Activated naive CD4-positive, alpha-beta T cell treated with anti-CD3 and anti-CD28 coated beads, Interleukin-2, amount 10 ng/mL, durations not matched to agents 7 days and 5 days (primary cell): Measurements from ENCODE around the gene ARHGAP35.
A peak's percentile ranks its signal among the peaks of the same experiment; 100 is the strongest.
"Not testable (repeated sequence)": the region's sequence is repeated elsewhere in the genome, so short reads cannot be mapped to it uniquely, and the experiment has no call there.

ENCODE experiments used
- CTCF ChIA-PET: fragments of 350-600 bp; sonication (Branson Sonifier 250); formaldehyde crosslinking; loops from one replicate; lab custom pipeline; 2021; ENCODE audit warnings: antibody characterized with exemption; lab: Charles Lee
- DNase-seq: peaks from one replicate; pipeline ENCODE4 v3.0.0-alpha.2; 2020
- H3K27ac Mint-ChIP-seq: one replicate; pipeline ENCODE4 v1.8.0; 2021; ENCODE audit warnings: mild to moderate bottlenecking, moderate library complexity, mixed read lengths
- H3K27me3 Mint-ChIP-seq: one replicate; pipeline ENCODE4 v1.8.0; 2021; ENCODE audit warnings: mild to moderate bottlenecking, mixed read lengths
- H3K36me3 Mint-ChIP-seq: one replicate; pipeline ENCODE4 v1.8.0; 2021; ENCODE audit warnings: mixed read lengths
- H3K4me1 Mint-ChIP-seq: one replicate; pipeline ENCODE4 v1.8.0; 2021; ENCODE audit warnings: mixed read lengths
- H3K4me3 Mint-ChIP-seq: one replicate; pipeline ENCODE4 v1.8.0; 2021; ENCODE audit warnings: mild to moderate bottlenecking, moderate library complexity, mixed read lengths
- H3K9me3 Mint-ChIP-seq: one replicate; pipeline ENCODE4 v1.8.0; 2021; ENCODE audit warnings: mixed read lengths

Gene ARHGAP35

GRCh38 chr19:46860846-46861690 is at the start of gene ARHGAP35:
TSS of gene ARHGAP35 (plus strand) at chr19:46860997. CDS start at chr19:46918676, 57,679 bp downstream.
- H3K9me3 Mint-ChIP-seq, result peaks cover 1% of the 10 kb centered on the region
- H3K4me1 Mint-ChIP-seq, result peaks cover 20% of the 10 kb centered on the region
- peak within 1 kb of the TSS; percentile 79 for H3K4me3 Mint-ChIP-seq
- CTCF ChIA-PET, result interaction anchor here (1.2 to 2.4 kb wide), 3 partner anchors 20 to 152 kb away, joined by 3 to 11 read pairs (median 4); no protein-coding TSS in a partner anchor
- peak; percentile 85 for DNase-seq
- H3K27ac Mint-ChIP-seq, result peak within 1 kb of the TSS; percentile 92
- peaks cover 8% of the 10 kb centered on the region for H3K36me3 Mint-ChIP-seq
- peaks cover 2% of the 10 kb centered on the region for H3K27me3 Mint-ChIP-seq

GRCh38 chr19:46812977-46813838 is 47.6 kb upstream of the ARHGAP35 start:
- peaks cover 26% of the 10 kb centered on the region for H3K27me3 Mint-ChIP-seq
- H3K9me3 Mint-ChIP-seq, result no peaks in the 10 kb centered on the region
- H3K4me1 Mint-ChIP-seq, result no peaks in the 10 kb centered on the region
- H3K36me3 Mint-ChIP-seq, result no peaks in the 10 kb centered on the region
- no peak overlapping the region for H3K4me3 Mint-ChIP-seq
- no peak for DNase-seq
- H3K27ac Mint-ChIP-seq, result no peak overlapping the region
- CTCF ChIA-PET, result no interaction called here

GRCh38 chr19:46813839-46814358 is 46.9 kb upstream of the ARHGAP35 start:
- peaks cover 26% of the 10 kb centered on the region for H3K27me3 Mint-ChIP-seq
- H3K9me3 Mint-ChIP-seq, result no peaks in the 10 kb centered on the region
- DNase-seq, result no peak
- no peak overlapping the region for H3K27ac Mint-ChIP-seq
- CTCF ChIA-PET, result no interaction called here
- peaks cover 2% of the 10 kb centered on the region for H3K4me1 Mint-ChIP-seq
- H3K36me3 Mint-ChIP-seq, result no peaks in the 10 kb centered on the region
- no peak overlapping the region for H3K4me3 Mint-ChIP-seq

- Mint-ChIP-seq H3K4me3 (no peak overlapping the region), H3K27ac (no peak overlapping the region)
These were observed 44.8 kb upstream of the ARHGAP35 start for GRCh38 chr19:46815833-46816627.

GRCh38 chr19:46818812-46819211 is 42.0 kb upstream of the ARHGAP35 start:
- Mint-ChIP-seq H3K27ac (no peak overlapping the region), H3K36me3 (no peaks in the 10 kb centered on the region), H3K27me3 (peaks cover 17% of the 10 kb centered on the region), H3K4me3 (no peak overlapping the region), H3K9me3 (no peaks in the 10 kb centered on the region), H3K4me1 (peaks cover 40% of the 10 kb centered on the region)
- CTCF ChIA-PET, result no interaction called here
- no peak for DNase-seq

More at GRCh38 chr19:46815833-46816627, 44.8 kb upstream of the ARHGAP35 start:
- CTCF ChIA-PET, result no interaction called here
- DNase-seq, result no peak
- Mint-ChIP-seq H3K4me1 (peaks cover 24% of the 10 kb centered on the region), H3K27me3 (peaks cover 26% of the 10 kb centered on the region), H3K9me3 (no peaks in the 10 kb centered on the region), H3K36me3 (no peaks in the 10 kb centered on the region)

- peaks cover 10% of the 10 kb centered on the region for H3K27me3 Mint-ChIP-seq
- CTCF ChIA-PET, result interaction anchor here (0.7 to 4.7 kb wide), 8 partner anchors 16 to 69 kb away, joined by 3 to 32 read pairs (median 8); partner anchors contain the start of gene SLC1A5
- peak; percentile 78 for DNase-seq
- peaks cover 53% of the 10 kb centered on the region for H3K4me1 Mint-ChIP-seq
- H3K9me3 Mint-ChIP-seq, result no peaks in the 10 kb centered on the region
- peak overlapping the region; percentile 90 for H3K27ac Mint-ChIP-seq
- H3K36me3 Mint-ChIP-seq, result no peaks in the 10 kb centered on the region
- H3K4me3 Mint-ChIP-seq, result peak overlapping the region; percentile 54
These were observed 39.0 kb upstream of the ARHGAP35 start for GRCh38 chr19:46821512-46822409.

- Mint-ChIP-seq H3K27ac (peak overlapping the region; percentile 90), H3K4me1 (peaks cover 53% of the 10 kb centered on the region)
- not testable (repeated sequence) for DNase-seq, H3K27me3 Mint-ChIP-seq, H3K36me3 Mint-ChIP-seq, H3K9me3 Mint-ChIP-seq, H3K4me3 Mint-ChIP-seq
- CTCF ChIA-PET, result interaction anchor here (0.7 to 4.7 kb wide), 6 partner anchors 31 to 70 kb away, joined by 4 to 32 read pairs (median 10); partner anchors contain the start of gene SLC1A5
These were observed 38.4 kb upstream of the ARHGAP35 start for GRCh38 chr19:46822410-46822787.

- CTCF ChIA-PET, result interaction anchor here (0.7 to 4.7 kb wide), 4 partner anchors 17 to 168 kb away, joined by 4 to 32 read pairs (median 6); no protein-coding TSS in a partner anchor
- peaks cover 53% of the 10 kb centered on the region for H3K4me1 Mint-ChIP-seq
- peak overlapping the region; percentile 58 for H3K27ac Mint-ChIP-seq
- no peaks in the 10 kb centered on the region for H3K36me3 Mint-ChIP-seq
- no peaks in the 10 kb centered on the region for H3K9me3 Mint-ChIP-seq
- peaks cover 6% of the 10 kb centered on the region for H3K27me3 Mint-ChIP-seq
- no peak for DNase-seq
- no peak overlapping the region for H3K4me3 Mint-ChIP-seq
These were observed 37.7 kb upstream of the ARHGAP35 start for GRCh38 chr19:46823049-46823448.

GRCh38 chr19:46824890-46825730 is 35.7 kb upstream of the ARHGAP35 start:
- Mint-ChIP-seq H3K9me3 (no peaks in the 10 kb centered on the region), H3K27ac (no peak overlapping the region), H3K36me3 (no peaks in the 10 kb centered on the region), H3K4me3 (no peak overlapping the region), H3K27me3 (peaks cover 10% of the 10 kb centered on the region), H3K4me1 (peaks cover 39% of the 10 kb centered on the region)
- DNase-seq, result no peak
- CTCF ChIA-PET, result interaction anchor here (0.7 to 4.7 kb wide), 6 partner anchors 15 to 334 kb away, joined by 3 to 32 read pairs (median 4); no protein-coding TSS in a partner anchor

- no peak for DNase-seq
- H3K4me1 Mint-ChIP-seq, result peaks cover 33% of the 10 kb centered on the region
- CTCF ChIA-PET, result interaction anchor here (1.6 to 2.0 kb wide), 2 partner anchors 15 to 72 kb away, joined by 6 to 9 read pairs; no protein-coding TSS in a partner anchor
- H3K27me3 Mint-ChIP-seq, result peaks cover 10% of the 10 kb centered on the region
- H3K36me3 Mint-ChIP-seq, result no peaks in the 10 kb centered on the region
- no peak overlapping the region for H3K4me3 Mint-ChIP-seq
- H3K27ac Mint-ChIP-seq, result no peak overlapping the region
- H3K9me3 Mint-ChIP-seq, result no peaks in the 10 kb centered on the region
These were observed 35.1 kb upstream of the ARHGAP35 start for GRCh38 chr19:46825731-46826055.

- Mint-ChIP-seq H3K36me3 (no peaks in the 10 kb centered on the region), H3K27me3 (peaks cover 15% of the 10 kb centered on the region), H3K4me1 (peaks cover 14% of the 10 kb centered on the region), H3K9me3 (no peaks in the 10 kb centered on the region), H3K27ac (no peak overlapping the region), H3K4me3 (no peak overlapping the region)
- CTCF ChIA-PET, result interaction anchor here (0.6 to 1.9 kb wide), 3 partner anchors 36 to 75 kb away, joined by 3 to 6 read pairs (median 5); no protein-coding TSS in a partner anchor
- DNase-seq, result no peak
These were observed 32.3 kb upstream of the ARHGAP35 start for GRCh38 chr19:46828484-46828883.

- Mint-ChIP-seq H3K36me3 (no peaks in the 10 kb centered on the region), H3K9me3 (no peaks in the 10 kb centered on the region), H3K4me1 (no peaks in the 10 kb centered on the region), H3K27ac (no peak overlapping the region), H3K4me3 (no peak overlapping the region), H3K27me3 (peaks cover 9% of the 10 kb centered on the region)
- DNase-seq, result no peak
- CTCF ChIA-PET, result interaction anchor here (0.6 to 3.7 kb wide), 3 partner anchors 9 to 76 kb away, joined by 4 to 19 read pairs (median 8); no protein-coding TSS in a partner anchor
These were observed 29.9 kb upstream of the ARHGAP35 start for GRCh38 chr19:46830864-46831263.
